Peyer's patch (tissue), 4 donors: Measurements from ENCODE around the gene SGO2.

Experiments
- POLR2A ChIP-seq, 2 donors: fragments of 450-650 bp; IDR thresholded peaks; one replicate each; pipeline ENCODE4 v1.5.1; 2017; ENCODE audit warnings: antibody characterized with exemption in 2 of 2, mild to moderate bottlenecking in 2 of 2, moderate library complexity in 2 of 2
- TF ChIP-seq, protein P1 (sequence below), 6 experiments: fragments of 450-650 bp in 4 of 6; fragments of 200-600 bp in 2 of 6; sonication (generic) in 1 of 6; IDR thresholded peaks; one replicate each; pipeline ENCODE4 v1.5.1; 2017 to 2019; ENCODE audit warnings: antibody characterized with exemption in 6 of 6, mild to moderate bottlenecking in 3 of 6, moderate library complexity in 1 of 6

DNA sequence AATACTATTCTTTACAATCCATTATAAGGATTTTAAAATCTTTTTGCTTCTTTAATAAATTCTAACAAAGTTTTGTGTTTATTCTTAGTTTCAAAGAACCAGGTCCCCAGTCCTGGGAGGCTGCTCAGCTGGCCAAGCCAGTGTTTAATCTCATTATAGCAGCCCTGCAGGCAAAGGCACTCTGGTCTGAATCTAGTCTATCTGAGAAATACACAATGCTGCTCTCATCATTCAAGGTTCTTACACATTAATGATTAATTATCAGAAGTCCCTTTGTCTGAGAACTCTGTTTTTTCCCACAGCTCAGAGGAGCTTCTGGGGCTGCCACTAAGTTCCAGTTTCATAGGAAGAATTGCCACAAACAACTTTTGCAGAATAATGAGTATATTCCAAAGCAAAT, 43.8 kb upstream of the SGO2 start:
- TF ChIP-seq, protein P1, sequence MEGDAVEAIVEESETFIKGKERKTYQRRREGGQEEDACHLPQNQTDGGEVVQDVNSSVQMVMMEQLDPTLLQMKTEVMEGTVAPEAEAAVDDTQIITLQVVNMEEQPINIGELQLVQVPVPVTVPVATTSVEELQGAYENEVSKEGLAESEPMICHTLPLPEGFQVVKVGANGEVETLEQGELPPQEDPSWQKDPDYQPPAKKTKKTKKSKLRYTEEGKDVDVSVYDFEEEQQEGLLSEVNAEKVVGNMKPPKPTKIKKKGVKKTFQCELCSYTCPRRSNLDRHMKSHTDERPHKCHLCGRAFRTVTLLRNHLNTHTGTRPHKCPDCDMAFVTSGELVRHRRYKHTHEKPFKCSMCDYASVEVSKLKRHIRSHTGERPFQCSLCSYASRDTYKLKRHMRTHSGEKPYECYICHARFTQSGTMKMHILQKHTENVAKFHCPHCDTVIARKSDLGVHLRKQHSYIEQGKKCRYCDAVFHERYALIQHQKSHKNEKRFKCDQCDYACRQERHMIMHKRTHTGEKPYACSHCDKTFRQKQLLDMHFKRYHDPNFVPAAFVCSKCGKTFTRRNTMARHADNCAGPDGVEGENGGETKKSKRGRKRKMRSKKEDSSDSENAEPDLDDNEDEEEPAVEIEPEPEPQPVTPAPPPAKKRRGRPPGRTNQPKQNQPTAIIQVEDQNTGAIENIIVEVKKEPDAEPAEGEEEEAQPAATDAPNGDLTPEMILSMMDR (IDR thresholded peaks at IDR 0.05): no peak
- no peak for TF ChIP-seq POLR2A (IDR thresholded peaks at IDR 0.05)
